WTC11 (cell line): Measurements from ENCODE around the gene LSM5. TPM values are rescaled to one million over a fixed set of nuclear protein-coding genes. Genes with fewer than 3 reads are reported as not detected.

ENCODE experiments used
- ATAC-seq: fragments of 200-7000 bp; cut with Tn5 transposase; 2 replicates; pipeline ENCODE4 v1.10.0; 2021; ENCODE audit warnings: mild to moderate bottlenecking, moderate library complexity
- CTCF ChIA-PET: fragments of 300-600 bp; sonication (Branson Sonifier 250); formaldehyde crosslinking; loops from one replicate; lab custom pipeline; 2021; ENCODE audit warnings: antibody characterized with exemption; lab: Charles Lee
- POLR2A ChIA-PET: fragments of 350-600 bp; sonication (Branson Sonifier 250); formaldehyde crosslinking; loops from one replicate; lab custom pipeline; 2021; ENCODE audit warnings: antibody characterized with exemption; lab: Charles Lee
- DNase-seq: peaks from one replicate; pipeline ENCODE4 v3.0.0; 2021; ENCODE audit warnings: low spot score
- H3K27ac Mint-ChIP-seq: 2 replicates; pipeline ENCODE4 v1.8.0; 2021; ENCODE audit warnings: mixed read lengths
- H3K27me3 Mint-ChIP-seq: 2 replicates; pipeline ENCODE4 v1.8.0; 2021; ENCODE audit warnings: low read depth, mild to moderate bottlenecking, moderate library complexity, mixed read lengths
- H3K36me3 Mint-ChIP-seq: 2 replicates; pipeline ENCODE4 v1.8.0; 2021; ENCODE audit warnings: mixed read lengths
- H3K4me1 Mint-ChIP-seq: 2 replicates; pipeline ENCODE4 v1.8.0; 2022; ENCODE audit warnings: mixed read lengths
- H3K4me3 Mint-ChIP-seq: 2 replicates; pipeline ENCODE4 v1.8.0; 2021; ENCODE audit warnings: mild to moderate bottlenecking, moderate library complexity, mixed read lengths
- H3K9me3 Mint-ChIP-seq: 2 replicates; pipeline ENCODE4 v1.8.0; 2021; ENCODE audit warnings: mixed read lengths
- ELF4 ChIP-seq: sonication (generic); formaldehyde crosslinking; IDR thresholded peaks from 2 replicates; pipeline ENCODE4 v1.8.1; 2022; ENCODE audit warnings: low read depth, mild to moderate bottlenecking, moderate library complexity, missing genetic modification reagents
- EMX1 ChIP-seq: fragments of 250-450 bp; sonication (Bioruptor Pico); IDR thresholded peaks from 2 replicates; pipeline ENCODE4 v1.8.0; 2021; ENCODE audit warnings: mild to moderate bottlenecking
- ETV6 ChIP-seq: sonication (generic); formaldehyde crosslinking; IDR thresholded peaks from 2 replicates; pipeline ENCODE4 v1.8.1; 2022; ENCODE audit warnings: mild to moderate bottlenecking, missing genetic modification reagents
- GTF2I ChIP-seq: fragments of 250-450 bp; sonication (Bioruptor Pico); conservative IDR thresholded peaks from 2 replicates; pipeline ENCODE4 v1.4.0; 2021; ENCODE audit warnings: mild to moderate bottlenecking
- MYBL2 ChIP-seq: sonication (generic); formaldehyde crosslinking; IDR thresholded peaks from 2 replicates; pipeline ENCODE4 v1.8.1; 2023; ENCODE audit warnings: mild to moderate bottlenecking, moderate library complexity, missing genetic modification reagents
- TEAD1 ChIP-seq: sonication (generic); formaldehyde crosslinking; IDR thresholded peaks from 2 replicates; pipeline ENCODE4 v1.8.0; 2022; ENCODE audit warnings: mild to moderate bottlenecking, missing genetic modification reagents
- ZNF138 ChIP-seq: sonication (generic); formaldehyde crosslinking; conservative IDR thresholded peaks from 2 replicates; pipeline ENCODE4 v1.8.1; 2022; ENCODE audit warnings: mild to moderate bottlenecking, moderate library complexity, missing genetic modification reagents
- total RNA-seq: library from RNA; stranded (reverse); gene quantifications from 3 replicates; pipeline ENCODE4 v1.2.3, GENCODE V29; 2021
- TF ChIP-seq, protein P1 (sequence below): sonication (generic); formaldehyde crosslinking; conservative IDR thresholded peaks from 2 replicates; pipeline ENCODE4 v1.8.1; 2023; ENCODE audit warnings: mild to moderate bottlenecking, low read depth, missing genetic modification reagents, moderate library complexity
- TF ChIP-seq, protein P2 (sequence below): sonication (generic); formaldehyde crosslinking; IDR thresholded peaks from 2 replicates; pipeline ENCODE4 v1.8.0; 2022; ENCODE audit warnings: mild to moderate bottlenecking, missing genetic modification reagents
- TF ChIP-seq, protein P3 (sequence below): fragments of 250-450 bp; sonication (Bioruptor Pico); IDR thresholded peaks from 2 replicates; pipeline ENCODE4 v1.9.0; 2021; ENCODE audit warnings: mild to moderate bottlenecking
- TF ChIP-seq, protein P4 (sequence below): sonication (generic); formaldehyde crosslinking; IDR thresholded peaks from 2 replicates; pipeline ENCODE4 v1.8.0; 2023; ENCODE audit warnings: missing genetic modification reagents
- TF ChIP-seq, protein P5 (sequence below): sonication (generic); formaldehyde crosslinking; IDR thresholded peaks from 2 replicates; pipeline ENCODE4 v1.8.1; 2023; ENCODE audit warnings: mild to moderate bottlenecking, missing genetic modification reagents, moderate library complexity
- TF ChIP-seq, protein P6 (sequence below): fragments of 250-450 bp; sonication (Bioruptor Pico); IDR thresholded peaks from 2 replicates; pipeline ENCODE4 v2.1.2; 2022; ENCODE audit warnings: mild to moderate bottlenecking, moderate library complexity
- TF ChIP-seq, protein P7 (sequence below): sonication (generic); formaldehyde crosslinking; IDR thresholded peaks from 2 replicates; pipeline ENCODE4 v1.8.1; 2022; ENCODE audit warnings: missing genetic modification reagents, borderline replicate concordance

LSM5 gene
- total RNA-seq, 1 experiment from 2014 or later, result 89.5 TPM

DNA sequence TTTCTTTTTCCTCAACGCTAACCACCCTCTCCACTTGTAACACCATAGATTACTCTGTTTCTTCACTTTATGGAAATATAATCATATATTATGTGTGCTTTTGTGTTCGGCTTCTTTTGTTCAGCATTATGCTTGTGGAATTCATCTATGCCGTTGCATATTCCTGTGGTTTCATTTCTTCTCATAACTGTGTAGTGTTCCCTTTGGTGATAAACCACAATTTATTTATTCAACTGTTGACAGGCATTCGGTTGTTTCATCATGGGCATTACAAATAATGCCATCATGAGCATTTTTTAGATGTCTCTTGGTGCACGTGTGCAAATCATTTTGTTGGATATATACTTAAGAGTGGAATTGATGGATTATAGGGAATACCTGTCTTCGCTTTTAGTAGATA, 17.2 kb upstream of the LSM5 start:
- TF ChIP-seq TEAD1 (no peak), ELF4 (CRISPR knock-in tag) (no peak), ZNF138 (no peak), EMX1 (CRISPR knock-in tag) (no peak), MYBL2 (no peak), GTF2I (CRISPR knock-in tag) (no peak), ETV6 (CRISPR knock-in tag) (no peak)
- TF ChIP-seq, protein P1, sequence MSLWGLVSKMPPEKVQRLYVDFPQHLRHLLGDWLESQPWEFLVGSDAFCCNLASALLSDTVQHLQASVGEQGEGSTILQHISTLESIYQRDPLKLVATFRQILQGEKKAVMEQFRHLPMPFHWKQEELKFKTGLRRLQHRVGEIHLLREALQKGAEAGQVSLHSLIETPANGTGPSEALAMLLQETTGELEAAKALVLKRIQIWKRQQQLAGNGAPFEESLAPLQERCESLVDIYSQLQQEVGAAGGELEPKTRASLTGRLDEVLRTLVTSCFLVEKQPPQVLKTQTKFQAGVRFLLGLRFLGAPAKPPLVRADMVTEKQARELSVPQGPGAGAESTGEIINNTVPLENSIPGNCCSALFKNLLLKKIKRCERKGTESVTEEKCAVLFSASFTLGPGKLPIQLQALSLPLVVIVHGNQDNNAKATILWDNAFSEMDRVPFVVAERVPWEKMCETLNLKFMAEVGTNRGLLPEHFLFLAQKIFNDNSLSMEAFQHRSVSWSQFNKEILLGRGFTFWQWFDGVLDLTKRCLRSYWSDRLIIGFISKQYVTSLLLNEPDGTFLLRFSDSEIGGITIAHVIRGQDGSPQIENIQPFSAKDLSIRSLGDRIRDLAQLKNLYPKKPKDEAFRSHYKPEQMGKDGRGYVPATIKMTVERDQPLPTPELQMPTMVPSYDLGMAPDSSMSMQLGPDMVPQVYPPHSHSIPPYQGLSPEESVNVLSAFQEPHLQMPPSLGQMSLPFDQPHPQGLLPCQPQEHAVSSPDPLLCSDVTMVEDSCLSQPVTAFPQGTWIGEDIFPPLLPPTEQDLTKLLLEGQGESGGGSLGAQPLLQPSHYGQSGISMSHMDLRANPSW (CRISPR knock-in tag), result no peak
- TF ChIP-seq, protein P2, sequence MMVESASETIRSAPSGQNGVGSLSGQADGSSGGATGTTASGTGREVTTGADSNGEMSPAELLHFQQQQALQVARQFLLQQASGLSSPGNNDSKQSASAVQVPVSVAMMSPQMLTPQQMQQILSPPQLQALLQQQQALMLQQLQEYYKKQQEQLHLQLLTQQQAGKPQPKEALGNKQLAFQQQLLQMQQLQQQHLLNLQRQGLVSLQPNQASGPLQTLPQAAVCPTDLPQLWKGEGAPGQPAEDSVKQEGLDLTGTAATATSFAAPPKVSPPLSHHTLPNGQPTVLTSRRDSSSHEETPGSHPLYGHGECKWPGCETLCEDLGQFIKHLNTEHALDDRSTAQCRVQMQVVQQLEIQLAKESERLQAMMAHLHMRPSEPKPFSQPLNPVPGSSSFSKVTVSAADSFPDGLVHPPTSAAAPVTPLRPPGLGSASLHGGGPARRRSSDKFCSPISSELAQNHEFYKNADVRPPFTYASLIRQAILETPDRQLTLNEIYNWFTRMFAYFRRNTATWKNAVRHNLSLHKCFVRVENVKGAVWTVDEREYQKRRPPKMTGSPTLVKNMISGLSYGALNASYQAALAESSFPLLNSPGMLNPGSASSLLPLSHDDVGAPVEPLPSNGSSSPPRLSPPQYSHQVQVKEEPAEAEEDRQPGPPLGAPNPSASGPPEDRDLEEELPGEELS, result no peak
- TF ChIP-seq, protein P3, sequence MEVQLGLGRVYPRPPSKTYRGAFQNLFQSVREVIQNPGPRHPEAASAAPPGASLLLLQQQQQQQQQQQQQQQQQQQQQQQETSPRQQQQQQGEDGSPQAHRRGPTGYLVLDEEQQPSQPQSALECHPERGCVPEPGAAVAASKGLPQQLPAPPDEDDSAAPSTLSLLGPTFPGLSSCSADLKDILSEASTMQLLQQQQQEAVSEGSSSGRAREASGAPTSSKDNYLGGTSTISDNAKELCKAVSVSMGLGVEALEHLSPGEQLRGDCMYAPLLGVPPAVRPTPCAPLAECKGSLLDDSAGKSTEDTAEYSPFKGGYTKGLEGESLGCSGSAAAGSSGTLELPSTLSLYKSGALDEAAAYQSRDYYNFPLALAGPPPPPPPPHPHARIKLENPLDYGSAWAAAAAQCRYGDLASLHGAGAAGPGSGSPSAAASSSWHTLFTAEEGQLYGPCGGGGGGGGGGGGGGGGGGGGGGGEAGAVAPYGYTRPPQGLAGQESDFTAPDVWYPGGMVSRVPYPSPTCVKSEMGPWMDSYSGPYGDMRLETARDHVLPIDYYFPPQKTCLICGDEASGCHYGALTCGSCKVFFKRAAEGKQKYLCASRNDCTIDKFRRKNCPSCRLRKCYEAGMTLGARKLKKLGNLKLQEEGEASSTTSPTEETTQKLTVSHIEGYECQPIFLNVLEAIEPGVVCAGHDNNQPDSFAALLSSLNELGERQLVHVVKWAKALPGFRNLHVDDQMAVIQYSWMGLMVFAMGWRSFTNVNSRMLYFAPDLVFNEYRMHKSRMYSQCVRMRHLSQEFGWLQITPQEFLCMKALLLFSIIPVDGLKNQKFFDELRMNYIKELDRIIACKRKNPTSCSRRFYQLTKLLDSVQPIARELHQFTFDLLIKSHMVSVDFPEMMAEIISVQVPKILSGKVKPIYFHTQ (CRISPR knock-in tag), result no peak
- TF ChIP-seq, protein P4, sequence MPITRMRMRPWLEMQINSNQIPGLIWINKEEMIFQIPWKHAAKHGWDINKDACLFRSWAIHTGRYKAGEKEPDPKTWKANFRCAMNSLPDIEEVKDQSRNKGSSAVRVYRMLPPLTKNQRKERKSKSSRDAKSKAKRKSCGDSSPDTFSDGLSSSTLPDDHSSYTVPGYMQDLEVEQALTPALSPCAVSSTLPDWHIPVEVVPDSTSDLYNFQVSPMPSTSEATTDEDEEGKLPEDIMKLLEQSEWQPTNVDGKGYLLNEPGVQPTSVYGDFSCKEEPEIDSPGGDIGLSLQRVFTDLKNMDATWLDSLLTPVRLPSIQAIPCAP (CRISPR knock-in tag), result no peak
- TF ChIP-seq, protein P5, sequence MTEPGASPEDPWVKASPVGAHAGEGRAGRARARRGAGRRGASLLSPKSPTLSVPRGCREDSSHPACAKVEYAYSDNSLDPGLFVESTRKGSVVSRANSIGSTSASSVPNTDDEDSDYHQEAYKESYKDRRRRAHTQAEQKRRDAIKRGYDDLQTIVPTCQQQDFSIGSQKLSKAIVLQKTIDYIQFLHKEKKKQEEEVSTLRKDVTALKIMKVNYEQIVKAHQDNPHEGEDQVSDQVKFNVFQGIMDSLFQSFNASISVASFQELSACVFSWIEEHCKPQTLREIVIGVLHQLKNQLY (CRISPR knock-in tag), result no peak
- TF ChIP-seq, protein P6, sequence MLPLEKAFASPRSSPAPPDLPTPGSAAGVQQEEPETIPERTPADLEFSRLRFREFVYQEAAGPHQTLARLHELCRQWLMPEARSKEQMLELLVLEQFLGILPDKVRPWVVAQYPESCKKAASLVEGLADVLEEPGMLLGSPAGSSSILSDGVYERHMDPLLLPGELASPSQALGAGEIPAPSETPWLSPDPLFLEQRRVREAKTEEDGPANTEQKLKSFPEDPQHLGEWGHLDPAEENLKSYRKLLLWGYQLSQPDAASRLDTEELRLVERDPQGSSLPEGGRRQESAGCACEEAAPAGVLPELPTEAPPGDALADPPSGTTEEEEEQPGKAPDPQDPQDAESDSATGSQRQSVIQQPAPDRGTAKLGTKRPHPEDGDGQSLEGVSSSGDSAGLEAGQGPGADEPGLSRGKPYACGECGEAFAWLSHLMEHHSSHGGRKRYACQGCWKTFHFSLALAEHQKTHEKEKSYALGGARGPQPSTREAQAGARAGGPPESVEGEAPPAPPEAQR (CRISPR knock-in tag), result no peak
- TF ChIP-seq, protein P7, sequence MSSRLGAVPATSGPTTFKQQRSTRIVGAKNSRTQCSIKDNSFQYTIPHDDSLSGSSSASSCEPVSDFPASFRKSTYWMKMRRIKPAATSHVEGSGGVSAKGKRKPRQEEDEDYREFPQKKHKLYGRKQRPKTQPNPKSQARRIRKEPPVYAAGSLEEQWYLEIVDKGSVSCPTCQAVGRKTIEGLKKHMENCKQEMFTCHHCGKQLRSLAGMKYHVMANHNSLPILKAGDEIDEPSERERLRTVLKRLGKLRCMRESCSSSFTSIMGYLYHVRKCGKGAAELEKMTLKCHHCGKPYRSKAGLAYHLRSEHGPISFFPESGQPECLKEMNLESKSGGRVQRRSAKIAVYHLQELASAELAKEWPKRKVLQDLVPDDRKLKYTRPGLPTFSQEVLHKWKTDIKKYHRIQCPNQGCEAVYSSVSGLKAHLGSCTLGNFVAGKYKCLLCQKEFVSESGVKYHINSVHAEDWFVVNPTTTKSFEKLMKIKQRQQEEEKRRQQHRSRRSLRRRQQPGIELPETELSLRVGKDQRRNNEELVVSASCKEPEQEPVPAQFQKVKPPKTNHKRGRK (CRISPR knock-in tag), result no peak
- H3K4me1 Mint-ChIP-seq, result peaks cover 19% of the 10 kb centered on the region
- no peak overlapping the region for H3K27ac Mint-ChIP-seq
- 0 out of 2 replicates have a peak, but pooled peaks cover 5% of the 10 kb centered on the region for H3K9me3 Mint-ChIP-seq
- POLR2A ChIA-PET, result no interaction called here
- CTCF ChIA-PET, result no interaction called here
- no peak for DNase-seq
- peaks cover 26% of the 10 kb centered on the region for H3K36me3 Mint-ChIP-seq
- ATAC-seq, result no peak
- no peak overlapping the region for H3K4me3 Mint-ChIP-seq
- H3K27me3 Mint-ChIP-seq, result no peaks in the 10 kb centered on the region
